ENCODE measurements around the gene PAK4. TPM values are rescaled to one million over a fixed set of nuclear protein-coding genes. Genes with fewer than 3 reads are reported as not detected.
A peak's percentile ranks its signal among the peaks of the same experiment; 100 is the strongest.

PAK4 gene
- total RNA-seq, 1 experiment from 2014 or later, result 23.1 TPM

GRCh38 chr19:39156326-39157230 lies 31.0 kb downstream of the PAK4 start:
- in situ Hi-C loops (cut with HindIII; ENCODE audit: low pct_unique_long_range_greater_than_20kb, low sequenced_read_pairs), result no loop called here
- DNase-seq (ENCODE audit: low read depth), result peak; percentile 25

- in situ Hi-C loops (cut with HindIII; ENCODE audit: low pct_unique_long_range_greater_than_20kb, low sequenced_read_pairs), result no loop called here
- DNase-seq (ENCODE audit: low read depth), result no peak
These were observed 31.9 kb downstream of the PAK4 start for GRCh38 chr19:39157275-39157996.

DNA sequence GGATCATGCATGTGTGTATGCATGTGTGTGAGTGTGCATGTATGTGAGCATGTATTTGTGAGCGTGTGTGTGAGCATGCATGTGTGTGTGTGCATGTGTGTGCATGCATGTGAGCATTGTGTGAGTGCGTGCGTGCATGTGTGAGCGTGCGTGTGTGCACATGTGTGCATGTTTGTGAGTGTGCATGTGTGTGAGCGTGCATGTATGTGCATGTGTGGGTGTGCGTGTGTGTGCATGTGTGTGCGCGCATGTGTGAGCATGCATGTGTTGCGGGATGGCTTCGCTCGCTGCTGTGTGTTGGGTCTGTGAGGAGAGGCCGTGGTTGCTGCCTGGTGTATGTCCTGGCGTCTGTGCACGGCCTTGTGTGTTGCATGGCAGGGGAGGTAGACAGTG lies 32.4 kb downstream of the PAK4 start:
- DNase-seq (ENCODE audit: low read depth), result no peak
- in situ Hi-C loops (cut with HindIII; ENCODE audit: low pct_unique_long_range_greater_than_20kb, low sequenced_read_pairs), result no loop called here

DNA sequence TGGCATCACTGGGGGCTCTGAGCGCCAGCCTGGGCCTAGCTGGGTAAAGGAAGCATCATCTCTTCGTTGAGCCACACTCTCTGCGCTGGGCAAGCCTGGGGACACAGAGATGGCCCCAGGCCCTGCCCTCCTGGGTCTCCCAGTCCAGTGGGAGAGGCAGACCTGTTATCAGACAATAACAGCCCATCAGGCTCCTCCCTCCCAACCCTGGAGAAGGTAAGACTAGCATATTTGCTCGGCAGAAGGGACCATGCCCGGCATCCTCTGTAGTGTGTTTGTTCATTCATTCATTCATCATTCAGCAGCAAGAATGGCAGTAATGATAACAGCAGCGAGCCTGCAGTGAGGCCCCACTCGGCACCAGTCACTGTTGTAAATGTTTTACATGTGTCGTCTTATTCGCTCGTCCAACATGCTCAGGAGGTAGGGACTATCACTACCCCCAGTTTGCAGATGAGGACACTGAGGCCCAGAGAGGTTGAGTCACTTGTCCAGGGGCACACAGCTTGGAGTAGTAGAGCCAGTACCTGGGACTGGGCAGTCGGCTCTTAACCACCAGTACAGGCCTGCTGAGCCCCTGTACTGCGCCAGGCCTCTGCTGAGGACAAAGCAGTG lies 33.2 kb downstream of the PAK4 start:
- no peak for DNase-seq (ENCODE audit: low read depth)
- in situ Hi-C loops (cut with HindIII; ENCODE audit: low pct_unique_long_range_greater_than_20kb, low sequenced_read_pairs), result no loop called here

GRCh38 chr19:39160523-39160861 lies 34.9 kb downstream of the PAK4 start:
- in situ Hi-C loops (cut with HindIII; ENCODE audit: low pct_unique_long_range_greater_than_20kb, low sequenced_read_pairs), result no loop called here
- DNase-seq (ENCODE audit: low read depth), result no peak

DNA sequence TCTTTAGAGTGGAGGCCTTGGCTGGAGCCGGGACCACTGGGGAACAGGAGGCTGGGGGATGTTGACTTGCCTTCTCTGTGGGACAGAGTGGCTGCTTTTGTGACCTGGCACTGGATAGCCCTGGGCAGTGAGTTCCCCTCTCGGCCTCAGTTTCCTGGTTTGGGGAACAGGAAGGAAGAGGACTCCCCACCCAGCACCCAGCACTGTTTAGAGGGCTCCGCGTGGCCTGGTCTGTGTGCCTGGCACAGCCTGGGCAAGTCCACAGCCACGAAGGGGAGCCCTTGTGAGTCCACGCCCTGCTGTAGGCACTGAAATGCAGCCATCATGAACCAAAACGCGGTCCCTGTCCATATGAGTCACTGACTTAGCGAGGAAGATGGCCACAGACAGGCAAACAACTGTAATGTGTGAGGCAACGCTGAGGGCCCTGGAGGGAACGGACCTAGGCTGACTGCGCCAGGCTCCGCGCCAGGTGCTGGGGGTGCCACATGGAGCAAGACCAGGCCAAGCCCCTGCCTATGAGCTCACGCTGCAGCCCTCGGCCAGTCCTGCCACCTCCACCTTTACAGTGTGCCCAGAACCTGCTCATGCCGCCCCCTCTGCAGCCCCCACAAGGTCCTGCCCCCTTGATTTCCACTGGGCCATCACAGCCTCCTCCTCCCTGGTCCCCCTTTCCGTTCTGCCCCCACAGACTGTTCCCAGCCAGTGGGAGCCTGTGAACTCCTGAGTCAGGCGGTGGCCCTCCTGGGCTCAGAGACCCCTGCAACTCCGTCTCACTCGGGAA lies 35.5 kb downstream of the PAK4 start:
- DNase-seq (ENCODE audit: low read depth), result no peak
- in situ Hi-C loops (cut with HindIII; ENCODE audit: low pct_unique_long_range_greater_than_20kb, low sequenced_read_pairs), result no loop called here

- no peak for DNase-seq (ENCODE audit: low read depth)
- in situ Hi-C loops (cut with HindIII; ENCODE audit: low pct_unique_long_range_greater_than_20kb, low sequenced_read_pairs), result no loop called here
These were observed 37.0 kb downstream of the PAK4 start for GRCh38 chr19:39162441-39163043.

- no peak for DNase-seq (ENCODE audit: low read depth)
- in situ Hi-C loops (cut with HindIII; ENCODE audit: low pct_unique_long_range_greater_than_20kb, low sequenced_read_pairs), result no loop called here
These were observed 38.0 kb downstream of the PAK4 start for GRCh38 chr19:39163621-39164020.

DNA sequence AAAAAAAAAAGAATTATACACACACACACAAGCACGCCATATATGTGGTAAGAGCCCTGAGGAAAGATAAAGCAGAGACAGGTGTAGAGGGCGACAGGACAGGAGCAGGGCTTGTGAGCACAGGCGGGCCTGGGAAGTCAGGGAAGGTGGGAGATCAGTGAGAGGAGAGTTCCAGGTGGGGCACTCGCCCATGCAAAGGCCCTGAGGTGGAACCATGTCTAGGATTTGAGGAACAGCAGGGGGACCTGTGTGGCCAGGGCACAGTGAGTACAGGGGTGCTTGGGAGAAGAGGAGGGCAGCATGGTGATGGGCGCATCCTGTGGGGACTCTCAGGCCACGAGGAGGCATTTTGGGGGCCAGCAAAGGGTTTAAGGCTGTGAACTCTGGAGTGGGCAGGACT lies 38.7 kb downstream of the PAK4 start:
- no peak for DNase-seq (ENCODE audit: low read depth)
- in situ Hi-C loops (cut with HindIII; ENCODE audit: low pct_unique_long_range_greater_than_20kb, low sequenced_read_pairs), result no loop called here

- no peak for DNase-seq (ENCODE audit: low read depth)
- in situ Hi-C loops (cut with HindIII; ENCODE audit: low pct_unique_long_range_greater_than_20kb, low sequenced_read_pairs), result no loop called here
These were observed 40.3 kb downstream of the PAK4 start for GRCh38 chr19:39165857-39166256.

GRCh38 chr19:39166571-39167391 lies 41.2 kb downstream of the PAK4 start:
- no peak for DNase-seq (ENCODE audit: low read depth)
- in situ Hi-C loops (cut with HindIII; ENCODE audit: low pct_unique_long_range_greater_than_20kb, low sequenced_read_pairs), result no loop called here

- DNase-seq (ENCODE audit: low read depth), result no peak
- in situ Hi-C loops (cut with HindIII; ENCODE audit: low pct_unique_long_range_greater_than_20kb, low sequenced_read_pairs), result no loop called here
These were observed 42.1 kb downstream of the PAK4 start for GRCh38 chr19:39167461-39168257.

- DNase-seq (ENCODE audit: low read depth), result no peak
- in situ Hi-C loops (cut with HindIII; ENCODE audit: low pct_unique_long_range_greater_than_20kb, low sequenced_read_pairs), result no loop called here
These were observed 42.9 kb downstream of the PAK4 start for GRCh38 chr19:39168258-39169142.

DNA sequence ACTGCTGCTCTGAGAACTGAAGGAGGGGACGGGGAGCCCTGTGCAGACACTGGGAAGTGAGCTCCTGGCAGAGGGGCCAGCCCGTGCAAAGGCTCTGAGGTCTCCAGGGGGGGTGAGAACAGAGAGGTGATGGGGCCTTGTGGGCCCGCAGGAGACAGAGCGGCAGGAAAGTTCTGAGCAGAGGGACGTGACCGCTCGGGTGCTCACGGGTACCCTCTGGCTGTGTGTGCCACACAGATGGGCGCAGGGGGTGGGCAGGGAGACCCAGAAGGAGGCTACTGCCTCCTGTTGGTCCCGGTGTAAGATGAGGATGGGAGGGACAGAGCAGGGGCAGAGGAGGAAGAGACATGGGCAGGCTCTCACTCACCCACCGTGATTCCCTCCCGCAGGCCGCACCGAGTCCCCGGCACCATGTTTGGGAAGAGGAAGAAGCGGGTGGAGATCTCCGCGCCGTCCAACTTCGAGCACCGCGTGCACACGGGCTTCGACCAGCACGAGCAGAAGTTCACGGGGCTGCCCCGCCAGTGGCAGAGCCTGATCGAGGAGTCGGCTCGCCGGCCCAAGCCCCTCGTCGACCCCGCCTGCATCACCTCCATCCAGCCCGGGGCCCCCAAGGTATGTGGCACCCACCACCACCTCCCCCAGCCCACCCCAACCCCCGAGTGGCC lies 43.7 kb downstream of the PAK4 start:
- DNase-seq (ENCODE audit: low read depth), result no peak
- in situ Hi-C loops (cut with HindIII; ENCODE audit: low pct_unique_long_range_greater_than_20kb, low sequenced_read_pairs), result no loop called here
